WTC11 (cell line): Measurements from ENCODE around the gene RFX8. TPM values are rescaled to one million over a fixed set of nuclear protein-coding genes. Genes with fewer than 3 reads are reported as not detected.

ENCODE experiments used
- ATAC-seq: fragments of 200-7000 bp; cut with Tn5 transposase; 2 replicates; pipeline ENCODE4 v1.10.0; 2021; ENCODE audit warnings: mild to moderate bottlenecking, moderate library complexity
- CTCF ChIA-PET: fragments of 300-600 bp; sonication (Branson Sonifier 250); formaldehyde crosslinking; loops from one replicate; lab custom pipeline; 2021; ENCODE audit warnings: antibody characterized with exemption; lab: Charles Lee
- POLR2A ChIA-PET: fragments of 350-600 bp; sonication (Branson Sonifier 250); formaldehyde crosslinking; loops from one replicate; lab custom pipeline; 2021; ENCODE audit warnings: antibody characterized with exemption; lab: Charles Lee
- DNase-seq: peaks from one replicate; pipeline ENCODE4 v3.0.0; 2021; ENCODE audit warnings: low spot score
- H3K27ac Mint-ChIP-seq: 2 replicates; pipeline ENCODE4 v1.8.0; 2021; ENCODE audit warnings: mixed read lengths
- H3K27me3 Mint-ChIP-seq: 2 replicates; pipeline ENCODE4 v1.8.0; 2021; ENCODE audit warnings: low read depth, mild to moderate bottlenecking, moderate library complexity, mixed read lengths
- H3K36me3 Mint-ChIP-seq: 2 replicates; pipeline ENCODE4 v1.8.0; 2021; ENCODE audit warnings: mixed read lengths
- H3K4me1 Mint-ChIP-seq: 2 replicates; pipeline ENCODE4 v1.8.0; 2022; ENCODE audit warnings: mixed read lengths
- H3K4me3 Mint-ChIP-seq: 2 replicates; pipeline ENCODE4 v1.8.0; 2021; ENCODE audit warnings: mild to moderate bottlenecking, moderate library complexity, mixed read lengths
- H3K9me3 Mint-ChIP-seq: 2 replicates; pipeline ENCODE4 v1.8.0; 2021; ENCODE audit warnings: mixed read lengths
- ATF1 ChIP-seq: sonication (generic); formaldehyde crosslinking; IDR thresholded peaks from 2 replicates; pipeline ENCODE4 v1.8.1; 2023; ENCODE audit warnings: mild to moderate bottlenecking, moderate library complexity, missing genetic modification reagents
- ELF4 ChIP-seq: sonication (generic); formaldehyde crosslinking; IDR thresholded peaks from 2 replicates; pipeline ENCODE4 v1.8.1; 2022; ENCODE audit warnings: low read depth, mild to moderate bottlenecking, moderate library complexity, missing genetic modification reagents
- EMX1 ChIP-seq: fragments of 250-450 bp; sonication (Bioruptor Pico); IDR thresholded peaks from 2 replicates; pipeline ENCODE4 v1.8.0; 2021; ENCODE audit warnings: mild to moderate bottlenecking
- GRHL2 ChIP-seq: fragments of 250-450 bp; sonication (Bioruptor Pico); IDR thresholded peaks from 2 replicates; pipeline ENCODE4 v1.8.0; 2022; ENCODE audit warnings: mild to moderate bottlenecking, moderate library complexity; ENCODE audit not compliant: insufficient replicate concordance, severe bottlenecking
- MYBL2 ChIP-seq: sonication (generic); formaldehyde crosslinking; IDR thresholded peaks from 2 replicates; pipeline ENCODE4 v1.8.1; 2023; ENCODE audit warnings: mild to moderate bottlenecking, moderate library complexity, missing genetic modification reagents
- ZBTB21 ChIP-seq: sonication (generic); formaldehyde crosslinking; IDR thresholded peaks from 2 replicates; pipeline ENCODE4 v1.8.1; 2023; ENCODE audit warnings: mild to moderate bottlenecking, missing genetic modification reagents, borderline replicate concordance
- ZNF423 ChIP-seq: fragments of 250-450 bp; sonication (Bioruptor Pico); IDR thresholded peaks from 2 replicates; pipeline ENCODE4 v2.1.2; 2022; ENCODE audit warnings: mild to moderate bottlenecking, moderate library complexity
- total RNA-seq: library from RNA; stranded (reverse); gene quantifications from 3 replicates; pipeline ENCODE4 v1.2.3, GENCODE V29; 2021
- TF ChIP-seq, protein P1 (sequence below): sonication (generic); formaldehyde crosslinking; IDR thresholded peaks from 2 replicates; pipeline ENCODE4 v1.8.0; 2023; ENCODE audit warnings: mild to moderate bottlenecking, missing genetic modification reagents
- TF ChIP-seq, protein P2 (sequence below): sonication (generic); formaldehyde crosslinking; IDR thresholded peaks from 2 replicates; pipeline ENCODE4 v1.8.1; 2022; ENCODE audit warnings: missing genetic modification reagents, borderline replicate concordance
- TF ChIP-seq, protein P3 (sequence below): sonication (generic); formaldehyde crosslinking; IDR thresholded peaks from 2 replicates; pipeline ENCODE4 v1.8.1; 2023; ENCODE audit warnings: mild to moderate bottlenecking, missing genetic modification reagents, borderline replicate concordance
- TF ChIP-seq, protein P4 (sequence below): fragments of 250-450 bp; sonication (Bioruptor Pico); IDR thresholded peaks from 2 replicates; pipeline ENCODE4 v1.9.0; 2021; ENCODE audit warnings: mild to moderate bottlenecking
- TF ChIP-seq, protein P5 (sequence below): sonication (generic); formaldehyde crosslinking; IDR thresholded peaks from 2 replicates; pipeline ENCODE4 v1.8.1; 2022; ENCODE audit warnings: low read depth, missing genetic modification reagents, borderline replicate concordance

Gene RFX8
- total RNA-seq, 1 experiment from 2014 or later, result 0.28 TPM

DNA sequence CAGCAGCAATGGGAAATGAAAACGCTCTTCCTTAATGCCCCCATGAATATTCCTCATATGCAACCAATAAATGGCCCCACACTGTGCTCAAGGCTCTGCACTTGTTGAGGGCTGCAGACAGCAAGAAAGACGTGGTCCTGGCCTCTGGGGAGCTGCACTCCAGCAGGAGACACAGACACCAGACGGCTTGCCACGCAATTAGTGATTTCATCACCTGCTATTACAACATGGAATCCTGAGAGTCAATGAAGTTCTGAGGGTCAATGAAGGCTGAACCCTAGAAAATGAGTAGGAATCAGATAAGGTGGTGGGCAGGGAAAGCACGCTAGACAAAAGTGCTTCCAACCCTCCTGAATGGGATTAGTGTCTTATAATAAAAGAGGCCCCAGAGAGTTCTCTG lies 106.5 kb downstream of the RFX8 start:
- TF ChIP-seq, protein P1, sequence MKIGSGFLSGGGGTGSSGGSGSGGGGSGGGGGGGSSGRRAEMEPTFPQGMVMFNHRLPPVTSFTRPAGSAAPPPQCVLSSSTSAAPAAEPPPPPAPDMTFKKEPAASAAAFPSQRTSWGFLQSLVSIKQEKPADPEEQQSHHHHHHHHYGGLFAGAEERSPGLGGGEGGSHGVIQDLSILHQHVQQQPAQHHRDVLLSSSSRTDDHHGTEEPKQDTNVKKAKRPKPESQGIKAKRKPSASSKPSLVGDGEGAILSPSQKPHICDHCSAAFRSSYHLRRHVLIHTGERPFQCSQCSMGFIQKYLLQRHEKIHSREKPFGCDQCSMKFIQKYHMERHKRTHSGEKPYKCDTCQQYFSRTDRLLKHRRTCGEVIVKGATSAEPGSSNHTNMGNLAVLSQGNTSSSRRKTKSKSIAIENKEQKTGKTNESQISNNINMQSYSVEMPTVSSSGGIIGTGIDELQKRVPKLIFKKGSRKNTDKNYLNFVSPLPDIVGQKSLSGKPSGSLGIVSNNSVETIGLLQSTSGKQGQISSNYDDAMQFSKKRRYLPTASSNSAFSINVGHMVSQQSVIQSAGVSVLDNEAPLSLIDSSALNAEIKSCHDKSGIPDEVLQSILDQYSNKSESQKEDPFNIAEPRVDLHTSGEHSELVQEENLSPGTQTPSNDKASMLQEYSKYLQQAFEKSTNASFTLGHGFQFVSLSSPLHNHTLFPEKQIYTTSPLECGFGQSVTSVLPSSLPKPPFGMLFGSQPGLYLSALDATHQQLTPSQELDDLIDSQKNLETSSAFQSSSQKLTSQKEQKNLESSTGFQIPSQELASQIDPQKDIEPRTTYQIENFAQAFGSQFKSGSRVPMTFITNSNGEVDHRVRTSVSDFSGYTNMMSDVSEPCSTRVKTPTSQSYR (CRISPR knock-in tag), result no peak
- TF ChIP-seq, protein P2, sequence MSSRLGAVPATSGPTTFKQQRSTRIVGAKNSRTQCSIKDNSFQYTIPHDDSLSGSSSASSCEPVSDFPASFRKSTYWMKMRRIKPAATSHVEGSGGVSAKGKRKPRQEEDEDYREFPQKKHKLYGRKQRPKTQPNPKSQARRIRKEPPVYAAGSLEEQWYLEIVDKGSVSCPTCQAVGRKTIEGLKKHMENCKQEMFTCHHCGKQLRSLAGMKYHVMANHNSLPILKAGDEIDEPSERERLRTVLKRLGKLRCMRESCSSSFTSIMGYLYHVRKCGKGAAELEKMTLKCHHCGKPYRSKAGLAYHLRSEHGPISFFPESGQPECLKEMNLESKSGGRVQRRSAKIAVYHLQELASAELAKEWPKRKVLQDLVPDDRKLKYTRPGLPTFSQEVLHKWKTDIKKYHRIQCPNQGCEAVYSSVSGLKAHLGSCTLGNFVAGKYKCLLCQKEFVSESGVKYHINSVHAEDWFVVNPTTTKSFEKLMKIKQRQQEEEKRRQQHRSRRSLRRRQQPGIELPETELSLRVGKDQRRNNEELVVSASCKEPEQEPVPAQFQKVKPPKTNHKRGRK (CRISPR knock-in tag), result no peak
- no peak for TF ChIP-seq ATF1
- TF ChIP-seq ELF4 (CRISPR knock-in tag), result no peak
- TF ChIP-seq EMX1, result no peak
- TF ChIP-seq, protein P3, sequence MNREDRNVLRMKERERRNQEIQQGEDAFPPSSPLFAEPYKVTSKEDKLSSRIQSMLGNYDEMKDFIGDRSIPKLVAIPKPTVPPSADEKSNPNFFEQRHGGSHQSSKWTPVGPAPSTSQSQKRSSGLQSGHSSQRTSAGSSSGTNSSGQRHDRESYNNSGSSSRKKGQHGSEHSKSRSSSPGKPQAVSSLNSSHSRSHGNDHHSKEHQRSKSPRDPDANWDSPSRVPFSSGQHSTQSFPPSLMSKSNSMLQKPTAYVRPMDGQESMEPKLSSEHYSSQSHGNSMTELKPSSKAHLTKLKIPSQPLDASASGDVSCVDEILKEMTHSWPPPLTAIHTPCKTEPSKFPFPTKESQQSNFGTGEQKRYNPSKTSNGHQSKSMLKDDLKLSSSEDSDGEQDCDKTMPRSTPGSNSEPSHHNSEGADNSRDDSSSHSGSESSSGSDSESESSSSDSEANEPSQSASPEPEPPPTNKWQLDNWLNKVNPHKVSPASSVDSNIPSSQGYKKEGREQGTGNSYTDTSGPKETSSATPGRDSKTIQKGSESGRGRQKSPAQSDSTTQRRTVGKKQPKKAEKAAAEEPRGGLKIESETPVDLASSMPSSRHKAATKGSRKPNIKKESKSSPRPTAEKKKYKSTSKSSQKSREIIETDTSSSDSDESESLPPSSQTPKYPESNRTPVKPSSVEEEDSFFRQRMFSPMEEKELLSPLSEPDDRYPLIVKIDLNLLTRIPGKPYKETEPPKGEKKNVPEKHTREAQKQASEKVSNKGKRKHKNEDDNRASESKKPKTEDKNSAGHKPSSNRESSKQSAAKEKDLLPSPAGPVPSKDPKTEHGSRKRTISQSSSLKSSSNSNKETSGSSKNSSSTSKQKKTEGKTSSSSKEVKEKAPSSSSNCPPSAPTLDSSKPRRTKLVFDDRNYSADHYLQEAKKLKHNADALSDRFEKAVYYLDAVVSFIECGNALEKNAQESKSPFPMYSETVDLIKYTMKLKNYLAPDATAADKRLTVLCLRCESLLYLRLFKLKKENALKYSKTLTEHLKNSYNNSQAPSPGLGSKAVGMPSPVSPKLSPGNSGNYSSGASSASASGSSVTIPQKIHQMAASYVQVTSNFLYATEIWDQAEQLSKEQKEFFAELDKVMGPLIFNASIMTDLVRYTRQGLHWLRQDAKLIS (CRISPR knock-in tag), result no peak
- TF ChIP-seq ZBTB21, result no peak
- TF ChIP-seq, protein P4, sequence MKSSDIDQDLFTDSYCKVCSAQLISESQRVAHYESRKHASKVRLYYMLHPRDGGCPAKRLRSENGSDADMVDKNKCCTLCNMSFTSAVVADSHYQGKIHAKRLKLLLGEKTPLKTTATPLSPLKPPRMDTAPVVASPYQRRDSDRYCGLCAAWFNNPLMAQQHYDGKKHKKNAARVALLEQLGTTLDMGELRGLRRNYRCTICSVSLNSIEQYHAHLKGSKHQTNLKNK (CRISPR knock-in tag), result no peak
- TF ChIP-seq ZNF423 (CRISPR knock-in tag), result no peak
- no peak for DNase-seq
- POLR2A ChIA-PET, result no interaction called here
- Mint-ChIP-seq H3K9me3 (peaks cover 12% of the 10 kb centered on the region), H3K27ac (no peak overlapping the region), H3K36me3 (no peaks in the 10 kb centered on the region), H3K4me3 (no peak overlapping the region), H3K4me1 (peaks cover 9% of the 10 kb centered on the region), H3K27me3 (peaks cover 3% of the 10 kb centered on the region; the same call in 1 of the 2 replicates)
- CTCF ChIA-PET, result interaction anchor here (0.9 kb wide), 1 partner anchor 19 kb away, joined by 3 read pairs; the partner anchor contains the start of gene CREG2
- no peak for ATAC-seq

DNA sequence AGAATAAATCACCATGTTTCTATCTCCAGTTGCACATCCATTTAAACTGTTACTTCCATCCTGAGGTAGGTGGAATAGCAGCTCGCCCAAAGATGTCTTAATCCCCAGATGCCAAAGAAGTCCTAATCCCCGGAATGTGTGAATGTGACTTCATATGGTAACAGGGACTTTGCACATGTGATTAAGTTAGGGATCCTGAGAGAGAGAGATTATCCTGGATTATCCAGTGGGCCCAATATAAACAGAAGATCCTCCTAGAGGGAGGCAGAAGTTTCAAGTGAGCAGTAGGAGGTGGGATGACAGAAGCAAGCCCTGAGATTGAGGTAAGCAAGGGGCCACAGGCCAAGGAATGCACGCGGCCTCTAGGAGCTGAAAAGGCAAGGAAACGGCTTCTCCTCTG lies 107.4 kb downstream of the RFX8 start:
- TF ChIP-seq MYBL2 (CRISPR knock-in tag), result no peak
- Mint-ChIP-seq H3K27ac (no peak overlapping the region), H3K36me3 (no peaks in the 10 kb centered on the region), H3K4me3 (no peak overlapping the region), H3K4me1 (peaks cover 10% of the 10 kb centered on the region), H3K27me3 (0 out of 2 replicates have a peak, but pooled peaks cover under 1% of the 10 kb centered on the region), H3K9me3 (peaks cover 3% of the 10 kb centered on the region)
- ATAC-seq (no peak), DNase-seq (no peak)
- ChIA-PET CTCF (interaction anchor here (0.9 kb wide), 1 partner anchor 20 kb away, joined by 3 read pairs; the partner anchor contains the start of gene CREG2), POLR2A (no interaction called here)

DNA sequence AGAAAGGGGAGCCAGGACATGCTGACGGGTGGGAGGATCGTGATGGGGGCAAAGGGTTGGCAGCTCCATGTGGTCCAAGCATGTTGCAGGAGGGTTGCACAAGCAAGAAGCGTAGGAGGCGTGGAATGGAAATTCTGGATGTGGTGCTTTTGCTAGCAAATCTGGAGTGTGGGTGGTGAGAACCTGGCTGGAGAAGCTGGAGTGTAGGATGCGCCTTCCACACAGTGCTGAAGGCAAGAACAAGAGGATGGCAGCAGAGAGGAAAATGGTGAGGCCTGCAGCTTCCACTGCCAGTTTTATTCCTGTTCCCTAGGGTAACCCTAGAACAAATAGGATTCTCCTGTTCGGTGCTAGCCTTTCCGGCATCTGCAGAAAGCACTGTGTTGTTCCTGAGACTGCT lies 110.0 kb downstream of the RFX8 start:
- Mint-ChIP-seq H3K4me1 (peaks cover 29% of the 10 kb centered on the region), H3K4me3 (no peak overlapping the region)
- ATAC-seq (no peak), DNase-seq (no peak)
- POLR2A ChIA-PET, result no interaction called here
- TF ChIP-seq, protein P4 (CRISPR knock-in tag), result no peak
- TF ChIP-seq, protein P5, sequence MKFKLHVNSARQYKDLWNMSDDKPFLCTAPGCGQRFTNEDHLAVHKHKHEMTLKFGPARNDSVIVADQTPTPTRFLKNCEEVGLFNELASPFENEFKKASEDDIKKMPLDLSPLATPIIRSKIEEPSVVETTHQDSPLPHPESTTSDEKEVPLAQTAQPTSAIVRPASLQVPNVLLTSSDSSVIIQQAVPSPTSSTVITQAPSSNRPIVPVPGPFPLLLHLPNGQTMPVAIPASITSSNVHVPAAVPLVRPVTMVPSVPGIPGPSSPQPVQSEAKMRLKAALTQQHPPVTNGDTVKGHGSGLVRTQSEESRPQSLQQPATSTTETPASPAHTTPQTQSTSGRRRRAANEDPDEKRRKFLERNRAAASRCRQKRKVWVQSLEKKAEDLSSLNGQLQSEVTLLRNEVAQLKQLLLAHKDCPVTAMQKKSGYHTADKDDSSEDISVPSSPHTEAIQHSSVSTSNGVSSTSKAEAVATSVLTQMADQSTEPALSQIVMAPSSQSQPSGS (CRISPR knock-in tag), result no peak
- TF ChIP-seq GRHL2 (CRISPR knock-in tag), result no peak
- TF ChIP-seq, all 79 proteins: peak for 0
- CTCF ChIA-PET, result interaction anchor here (0.6 to 1.2 kb wide), 2 partner anchors 22 to 23 kb away, joined by 3 to 9 read pairs; no protein-coding TSS in a partner anchor
- no peaks in the 10 kb centered on the region for H3K9me3 Mint-ChIP-seq
- no peak overlapping the region for H3K27ac Mint-ChIP-seq
- H3K36me3 Mint-ChIP-seq, result no peaks in the 10 kb centered on the region
- H3K27me3 Mint-ChIP-seq, result no peaks in the 10 kb centered on the region
